ENCODE data around the gene PRAMEF13. TPM values are rescaled to one million over a fixed set of nuclear protein-coding genes. Genes with fewer than 3 reads are reported as not detected.
"Not testable (repeated sequence)": the region's sequence is repeated elsewhere in the genome, so short reads cannot be mapped to it uniquely, and the experiment has no call there.

The PRAMEF13 gene
- total RNA-seq, 1 experiment from 2014 or later, result not detected

- H3K9me3 ChIP-seq (ENCODE audit: control insufficient read depth in 1 of 2, insufficient read depth in 1 of 2, low read depth in 1 of 2, low read length in 2 of 2); H2AFZ ChIP-seq (ENCODE audit: low read depth, low read length, poor library complexity, severe bottlenecking); intact Hi-C loops (cut with micrococcal nuclease); H3K4me2 ChIP-seq (ENCODE audit: low read length); H3K27ac ChIP-seq (ENCODE audit: low read depth, low read length); H3K79me2 ChIP-seq (ENCODE audit: insufficient read depth, low read length); H3K36me3 ChIP-seq (ENCODE audit: control insufficient read depth in 1 of 2, insufficient read depth in 2 of 2, low read length in 2 of 2); H3K27me3 ChIP-seq (ENCODE audit: insufficient read depth, low read length); H4K20me1 ChIP-seq (ENCODE audit: insufficient read depth); H3K9me2 ChIP-seq (ENCODE audit: insufficient read depth); BruUV-seq (replicated peaks); ATAC-seq; POLR2A ChIA-PET; H3K9ac ChIP-seq (ENCODE audit: low read length); H3K4me3 ChIP-seq (replicated peaks in 1 of 2; ENCODE audit: low read depth in 1 of 2, low read length in 2 of 2); CTCF ChIA-PET; H3K4me1 ChIP-seq (ENCODE audit: control insufficient read depth in 1 of 2, insufficient read depth in 2 of 2, low read length in 2 of 2); RAD21 ChIA-PET (ENCODE audit: low non-redundant PET in 1 of 2, low total read pairs in 2 of 2, uncharacterized antibody in 2 of 2, unreplicated experiment in 2 of 2); DNase-seq (ENCODE audit: low read depth, low spot score): not testable (repeated sequence)
These were observed 21.6 kb upstream of the PRAMEF13 start for GRCh38 chr1:13222788-13223187.

DNA sequence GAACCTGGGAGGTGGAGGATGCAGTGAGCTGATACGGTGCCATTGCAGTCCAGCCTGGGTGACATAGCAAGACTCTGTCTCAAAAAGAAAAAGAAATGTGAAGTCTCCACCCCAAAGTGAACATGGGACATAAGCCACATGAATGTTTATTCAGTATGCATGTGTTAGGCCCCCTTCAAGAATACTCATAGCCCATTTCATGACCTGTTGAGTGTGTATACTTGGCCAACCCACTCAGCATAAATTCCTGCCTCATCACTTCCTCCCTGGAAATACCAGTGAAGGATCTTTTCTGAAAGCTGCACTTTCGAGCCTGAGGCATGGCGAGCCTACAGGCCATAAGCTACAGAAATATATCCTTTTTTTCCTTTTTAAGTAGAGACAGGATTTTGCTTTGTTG is 18.0 kb upstream of the PRAMEF13 start:
- BruUV-seq (replicated peaks); H3K27me3 ChIP-seq (ENCODE audit: insufficient read depth, low read length); H3K79me2 ChIP-seq (ENCODE audit: insufficient read depth, low read length); H4K20me1 ChIP-seq (ENCODE audit: insufficient read depth); RAD21 ChIA-PET (ENCODE audit: low non-redundant PET in 1 of 2, low total read pairs in 2 of 2, uncharacterized antibody in 2 of 2, unreplicated experiment in 2 of 2); intact Hi-C loops (cut with micrococcal nuclease); H3K9ac ChIP-seq (ENCODE audit: low read length); CTCF ChIA-PET; H3K9me3 ChIP-seq (ENCODE audit: control insufficient read depth in 1 of 2, insufficient read depth in 1 of 2, low read depth in 1 of 2, low read length in 2 of 2); H3K27ac ChIP-seq (ENCODE audit: low read depth, low read length); H3K9me2 ChIP-seq (ENCODE audit: insufficient read depth); H3K4me2 ChIP-seq (ENCODE audit: low read length); H3K4me3 ChIP-seq (replicated peaks in 1 of 2; ENCODE audit: low read depth in 1 of 2, low read length in 2 of 2); H2AFZ ChIP-seq (ENCODE audit: low read depth, low read length, poor library complexity, severe bottlenecking); ATAC-seq; H3K36me3 ChIP-seq (ENCODE audit: control insufficient read depth in 1 of 2, insufficient read depth in 2 of 2, low read length in 2 of 2); DNase-seq (ENCODE audit: low read depth, low spot score); POLR2A ChIA-PET; H3K4me1 ChIP-seq (ENCODE audit: control insufficient read depth in 1 of 2, insufficient read depth in 2 of 2, low read length in 2 of 2): not testable (repeated sequence)

DNA sequence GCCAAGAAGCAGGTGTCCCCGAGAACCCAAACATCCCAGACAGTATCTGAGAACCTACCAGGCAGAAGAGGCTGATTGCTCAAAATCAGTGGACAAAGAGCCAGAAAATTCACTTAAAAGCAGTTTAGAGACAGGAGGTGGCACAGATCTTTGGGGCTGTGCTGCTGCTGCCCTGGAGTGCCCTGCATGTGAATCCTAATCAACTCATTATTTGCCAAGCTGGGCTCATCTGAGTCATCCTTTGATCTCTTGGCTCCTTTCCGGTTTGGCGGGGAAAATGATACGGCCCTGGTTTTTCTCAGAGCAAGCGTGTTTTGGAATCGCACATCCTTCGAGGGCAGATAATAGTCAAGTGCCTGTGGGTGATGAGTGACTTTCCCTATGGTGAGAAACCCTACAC is 15.4 kb upstream of the PRAMEF13 start:
- H3K36me3 ChIP-seq (ENCODE audit: control insufficient read depth in 1 of 2, insufficient read depth in 2 of 2, low read length in 2 of 2); H4K20me1 ChIP-seq (ENCODE audit: insufficient read depth); ATAC-seq; DNase-seq (ENCODE audit: low read depth, low spot score); H3K4me1 ChIP-seq (ENCODE audit: control insufficient read depth in 1 of 2, insufficient read depth in 2 of 2, low read length in 2 of 2); H3K27ac ChIP-seq (ENCODE audit: low read depth, low read length); H3K27me3 ChIP-seq (ENCODE audit: insufficient read depth, low read length); H3K4me2 ChIP-seq (ENCODE audit: low read length); H3K9me3 ChIP-seq (ENCODE audit: control insufficient read depth in 1 of 2, insufficient read depth in 1 of 2, low read depth in 1 of 2, low read length in 2 of 2); H3K4me3 ChIP-seq (replicated peaks in 1 of 2; ENCODE audit: low read depth in 1 of 2, low read length in 2 of 2); BruUV-seq (replicated peaks); RAD21 ChIA-PET (ENCODE audit: low non-redundant PET in 1 of 2, low total read pairs in 2 of 2, uncharacterized antibody in 2 of 2, unreplicated experiment in 2 of 2); H3K9me2 ChIP-seq (ENCODE audit: insufficient read depth); H3K9ac ChIP-seq (ENCODE audit: low read length); intact Hi-C loops (cut with micrococcal nuclease); CTCF ChIA-PET; POLR2A ChIA-PET; H3K79me2 ChIP-seq (ENCODE audit: insufficient read depth, low read length); H2AFZ ChIP-seq (ENCODE audit: low read depth, low read length, poor library complexity, severe bottlenecking): not testable (repeated sequence)

GRCh38 chr1:13208712-13209111 is 7.5 kb upstream of the PRAMEF13 start:
- intact Hi-C loops (cut with micrococcal nuclease); H3K27me3 ChIP-seq (ENCODE audit: insufficient read depth, low read length); H4K20me1 ChIP-seq (ENCODE audit: insufficient read depth); H3K27ac ChIP-seq (ENCODE audit: low read depth, low read length); H3K4me2 ChIP-seq (ENCODE audit: low read length); H3K9me2 ChIP-seq (ENCODE audit: insufficient read depth); H3K9ac ChIP-seq (ENCODE audit: low read length); H3K36me3 ChIP-seq (ENCODE audit: control insufficient read depth in 1 of 2, insufficient read depth in 2 of 2, low read length in 2 of 2); H3K4me1 ChIP-seq (ENCODE audit: control insufficient read depth in 1 of 2, insufficient read depth in 2 of 2, low read length in 2 of 2); H3K79me2 ChIP-seq (ENCODE audit: insufficient read depth, low read length); DNase-seq (ENCODE audit: low read depth, low spot score); H3K4me3 ChIP-seq (replicated peaks in 1 of 2; ENCODE audit: low read depth in 1 of 2, low read length in 2 of 2); CTCF ChIA-PET; H2AFZ ChIP-seq (ENCODE audit: low read depth, low read length, poor library complexity, severe bottlenecking); H3K9me3 ChIP-seq (ENCODE audit: control insufficient read depth in 1 of 2, insufficient read depth in 1 of 2, low read depth in 1 of 2, low read length in 2 of 2); RAD21 ChIA-PET (ENCODE audit: low non-redundant PET in 1 of 2, low total read pairs in 2 of 2, uncharacterized antibody in 2 of 2, unreplicated experiment in 2 of 2); POLR2A ChIA-PET; BruUV-seq (replicated peaks): not testable (repeated sequence)
- peak; percentile 82 for ATAC-seq

- H4K20me1 ChIP-seq (ENCODE audit: insufficient read depth); DNase-seq (ENCODE audit: low read depth, low spot score); H3K9me3 ChIP-seq (ENCODE audit: control insufficient read depth in 1 of 2, insufficient read depth in 1 of 2, low read depth in 1 of 2, low read length in 2 of 2); H3K27ac ChIP-seq (ENCODE audit: low read depth, low read length); H3K79me2 ChIP-seq (ENCODE audit: insufficient read depth, low read length); H3K4me3 ChIP-seq (replicated peaks in 1 of 2; ENCODE audit: low read depth in 1 of 2, low read length in 2 of 2); ATAC-seq; H3K27me3 ChIP-seq (ENCODE audit: insufficient read depth, low read length); intact Hi-C loops (cut with micrococcal nuclease); RAD21 ChIA-PET (ENCODE audit: low non-redundant PET in 1 of 2, low total read pairs in 2 of 2, uncharacterized antibody in 2 of 2, unreplicated experiment in 2 of 2); H3K4me2 ChIP-seq (ENCODE audit: low read length); H2AFZ ChIP-seq (ENCODE audit: low read depth, low read length, poor library complexity, severe bottlenecking); BruUV-seq (replicated peaks); CTCF ChIA-PET; H3K4me1 ChIP-seq (ENCODE audit: control insufficient read depth in 1 of 2, insufficient read depth in 2 of 2, low read length in 2 of 2); H3K36me3 ChIP-seq (ENCODE audit: control insufficient read depth in 1 of 2, insufficient read depth in 2 of 2, low read length in 2 of 2); POLR2A ChIA-PET; H3K9me2 ChIP-seq (ENCODE audit: insufficient read depth); H3K9ac ChIP-seq (ENCODE audit: low read length): not testable (repeated sequence)
These were observed 29.7 kb downstream of the PRAMEF13 start, which contains the start of gene PRAMEF9 for GRCh38 chr1:13171548-13171947. TSS of gene PRAMEF9 (plus strand) at chr1:13171848. CDS start at chr1:13175281, 3,433 bp downstream.

All from HCT116 (cell line).